T1000 (cell line): ENCODE results near the gene VPREB1.
"Not testable (repeated sequence)": the region's sequence is repeated elsewhere in the genome, so short reads cannot be mapped to it uniquely, and the experiment has no call there.

ENCODE experiments used
- DNase-seq: peaks from one replicate; lab custom pipeline; 2025; ENCODE audit warnings: mixed read lengths; lab: John Stamatoyannopoulos, UW

The VPREB1 gene

DNA sequence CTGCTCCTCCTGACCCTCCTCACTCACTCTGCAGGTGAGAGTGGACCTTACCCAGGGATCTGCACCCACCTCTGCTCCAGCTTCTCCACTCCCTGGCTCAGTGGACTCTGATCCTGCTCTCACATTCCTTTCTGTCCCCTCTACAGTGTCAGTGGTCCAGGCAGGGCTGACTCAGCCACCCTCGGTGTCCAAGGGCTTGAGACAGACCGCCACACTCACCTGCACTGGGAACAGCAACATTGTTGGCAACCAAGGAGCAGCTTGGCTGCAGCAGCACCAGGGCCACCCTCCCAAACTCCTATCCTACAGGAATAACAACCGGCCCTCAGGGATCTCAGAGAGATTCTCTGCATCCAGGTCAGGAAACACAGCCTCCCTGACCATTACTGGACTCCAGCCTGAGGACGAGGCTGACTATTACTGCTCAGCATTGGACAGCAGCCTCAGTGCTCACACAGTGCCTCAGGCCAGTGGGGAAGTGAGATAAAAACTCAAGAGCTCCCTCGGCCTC is 29.7 kb upstream of the VPREB1 start:
- no peak for DNase-seq

DNA sequence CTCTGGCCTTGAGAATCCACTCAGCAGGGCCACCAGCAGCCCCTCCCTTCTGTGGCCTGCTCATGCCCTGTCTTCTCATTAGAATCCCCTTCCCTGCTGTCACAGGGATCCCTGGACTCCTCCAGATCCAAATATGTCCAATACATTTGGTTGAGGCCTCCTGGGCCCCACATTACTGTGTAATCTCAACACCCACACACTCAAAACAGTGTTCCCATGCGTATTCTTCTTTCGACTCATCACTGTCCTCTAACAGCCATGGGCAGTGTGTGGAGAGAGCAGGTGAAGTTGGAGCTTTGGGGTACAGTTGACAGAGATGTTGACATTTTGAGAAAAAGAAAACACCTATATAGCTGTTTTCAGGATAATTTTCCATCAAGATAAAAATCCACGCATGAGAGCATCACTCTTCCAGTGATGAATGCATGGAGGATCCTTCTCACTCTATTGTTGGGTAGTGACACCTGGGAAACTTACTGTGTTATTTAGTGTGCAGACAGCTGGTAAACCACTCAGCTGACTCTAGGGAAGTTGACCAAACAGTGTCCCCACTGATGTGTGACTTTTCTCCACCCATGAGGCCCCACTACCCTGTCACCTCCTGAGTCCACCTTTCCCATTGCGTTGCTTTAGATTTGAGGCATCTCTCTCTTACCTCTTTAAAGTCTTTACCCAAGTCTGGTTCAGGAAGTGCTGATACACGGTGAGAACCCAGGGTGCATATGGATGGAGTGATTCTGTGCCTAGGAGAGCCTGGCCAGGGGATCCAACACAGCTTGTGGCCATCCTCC is 28.7 kb upstream of the VPREB1 start:
- no peak for DNase-seq

DNA sequence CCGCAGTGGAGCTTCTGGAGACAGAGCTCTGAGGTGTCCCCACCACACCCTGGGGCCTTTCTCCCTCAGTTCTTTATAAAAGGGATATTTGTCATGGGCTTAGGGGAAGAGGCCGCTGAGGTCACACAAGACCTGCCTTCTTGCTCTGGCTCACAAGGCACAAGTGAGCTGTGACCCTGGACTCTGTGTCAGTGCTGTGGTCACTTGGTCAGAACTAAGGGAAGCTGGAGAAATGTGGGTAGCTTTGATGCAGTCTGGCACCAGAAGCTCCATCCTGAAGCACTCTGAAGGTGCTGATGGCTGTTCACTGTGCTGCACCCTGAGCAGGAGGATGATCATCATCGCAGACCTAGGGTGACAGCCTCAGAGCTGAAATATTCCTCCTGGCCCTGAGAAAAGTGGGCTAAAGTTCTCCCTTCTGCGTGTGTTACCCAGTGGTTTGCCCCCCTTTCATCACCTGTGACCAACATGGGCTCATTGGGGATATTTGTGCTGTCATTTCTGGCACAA is 28.1 kb upstream of the VPREB1 start:
- DNase-seq: no peak

DNA sequence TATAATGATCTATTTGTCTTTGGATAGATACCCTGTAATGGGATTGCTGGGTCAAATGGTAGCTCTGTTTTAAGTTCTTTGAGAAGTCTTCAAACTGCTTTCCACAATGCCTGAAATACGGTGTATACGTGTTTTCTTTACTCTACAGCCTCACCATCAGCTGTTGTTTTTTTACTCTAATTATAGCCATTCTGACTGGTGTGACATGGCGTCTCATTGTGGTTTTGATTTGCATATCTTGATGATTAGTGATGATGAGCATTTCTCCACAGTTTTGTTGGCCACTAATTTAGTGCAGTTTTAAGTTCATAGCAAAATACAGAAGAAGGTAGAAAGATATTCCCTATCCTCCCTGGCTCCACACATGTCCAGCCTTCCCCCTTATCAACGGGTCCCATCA is 26.3 kb upstream of the VPREB1 start:
- no peak for DNase-seq

DNA sequence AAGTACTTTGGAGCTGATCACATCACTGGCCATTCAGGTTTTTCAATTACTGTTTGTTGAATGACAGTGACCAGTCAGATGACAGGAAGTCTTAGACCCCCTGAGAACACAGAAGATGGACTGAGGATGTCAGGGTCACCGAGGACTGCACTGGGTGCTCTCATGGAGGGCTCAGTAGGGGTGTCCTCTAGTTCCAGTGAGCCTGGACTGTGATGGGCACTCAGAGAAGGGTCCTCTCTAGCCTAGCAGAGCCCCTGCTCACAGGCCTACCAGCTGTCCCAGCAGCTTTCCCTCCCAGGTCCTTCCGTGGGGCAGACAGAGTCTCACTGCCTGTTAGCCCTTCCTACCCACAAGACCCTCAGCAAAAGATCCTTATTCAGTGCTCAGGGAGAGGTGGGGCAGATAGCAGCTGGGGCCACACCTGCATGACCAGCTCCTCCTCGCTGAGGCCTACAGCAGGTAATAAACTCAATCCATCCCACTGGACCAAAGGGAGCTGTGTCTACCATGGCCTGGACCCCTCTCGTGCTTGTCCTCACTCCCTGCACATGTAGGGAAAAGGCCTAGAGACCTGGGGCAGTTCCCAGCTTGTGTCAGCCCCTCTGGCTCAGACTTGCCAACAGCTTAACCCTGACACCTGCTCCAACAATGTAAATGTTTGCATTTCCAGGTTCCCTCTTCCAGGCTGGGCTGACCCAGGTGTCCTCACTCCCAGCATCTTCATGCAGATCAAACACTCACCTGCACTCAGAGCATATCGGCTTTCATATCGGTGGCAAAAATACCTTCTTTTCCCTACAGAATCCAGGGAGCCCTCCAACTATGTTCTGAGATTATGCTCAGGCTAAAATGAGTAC is 25.2 kb upstream of the VPREB1 start:
- no peak for DNase-seq

DNA sequence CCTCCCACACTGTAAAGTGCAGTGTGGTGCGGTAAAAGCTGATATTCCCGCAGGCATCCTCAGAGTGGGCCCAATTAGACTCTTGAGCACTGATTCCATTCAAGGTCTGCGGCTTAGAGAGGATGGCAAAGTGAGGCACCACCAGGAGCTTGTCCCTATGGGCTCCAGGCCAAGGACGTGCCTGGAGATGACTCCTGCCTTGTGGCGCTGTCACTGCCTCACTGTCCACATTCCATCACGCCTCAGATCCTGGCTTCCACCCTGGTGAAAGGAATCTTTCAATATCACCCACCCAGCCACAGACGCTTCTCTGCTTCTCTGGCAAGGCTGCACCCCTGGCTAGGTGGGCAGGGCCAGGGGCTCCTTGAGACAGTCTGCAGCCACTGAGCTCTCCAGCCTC is 23.5 kb upstream of the VPREB1 start:
- not testable (repeated sequence) for DNase-seq

DNA sequence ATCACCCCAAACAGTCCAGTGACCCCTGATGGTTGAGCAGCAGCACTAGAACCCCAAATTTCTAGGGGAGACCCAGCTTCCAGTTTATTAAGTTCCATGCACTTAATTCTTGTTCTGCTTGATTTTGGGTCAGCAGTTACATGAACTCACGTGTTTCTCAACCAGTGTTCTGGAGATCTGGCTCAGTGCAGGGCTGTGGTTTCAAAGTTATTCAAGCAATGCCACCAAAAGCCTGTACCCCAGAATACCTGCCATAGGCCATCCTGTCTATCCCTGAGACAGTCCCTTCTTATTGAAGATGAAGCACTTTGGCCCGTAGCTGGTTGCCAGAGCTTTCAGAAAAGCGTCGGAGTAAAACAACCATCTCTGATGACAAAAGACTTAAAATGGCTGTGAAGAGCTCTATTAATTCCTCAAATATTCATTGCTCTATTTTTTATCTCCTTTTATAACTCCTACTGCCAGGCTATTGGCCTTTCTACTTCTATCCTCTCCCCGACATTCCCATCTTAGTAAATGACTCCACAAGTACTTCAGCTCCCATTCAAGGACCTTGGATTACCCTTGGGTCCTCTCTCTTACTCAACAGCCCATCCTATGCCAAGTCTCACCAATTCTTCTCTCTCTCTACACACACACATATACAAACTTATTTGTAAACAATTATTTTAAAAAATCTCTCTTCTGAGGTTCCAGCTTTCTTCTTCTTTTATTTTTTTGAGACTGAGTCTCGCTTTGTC is 18.0 kb upstream of the VPREB1 start:
- DNase-seq: no peak

DNA sequence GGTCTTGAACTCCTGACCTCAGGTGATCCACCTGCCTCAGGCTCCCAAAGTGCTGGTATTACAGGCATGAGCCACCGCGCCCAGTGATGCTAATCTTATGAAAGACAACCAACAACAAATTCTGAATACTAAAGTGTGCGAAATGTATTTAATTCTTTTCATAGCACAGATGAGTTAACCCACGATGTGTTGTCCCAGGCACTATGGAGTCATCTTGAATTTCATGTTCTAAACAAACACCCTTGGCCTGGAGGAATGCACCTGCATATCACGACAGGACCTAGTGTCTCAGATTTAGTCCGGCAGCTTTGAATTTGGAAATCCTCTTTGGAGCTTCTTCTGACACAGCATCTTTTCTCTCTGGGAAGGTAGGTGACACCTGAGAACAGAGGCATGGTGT is 16.2 kb upstream of the VPREB1 start:
- DNase-seq: no peak

DNA sequence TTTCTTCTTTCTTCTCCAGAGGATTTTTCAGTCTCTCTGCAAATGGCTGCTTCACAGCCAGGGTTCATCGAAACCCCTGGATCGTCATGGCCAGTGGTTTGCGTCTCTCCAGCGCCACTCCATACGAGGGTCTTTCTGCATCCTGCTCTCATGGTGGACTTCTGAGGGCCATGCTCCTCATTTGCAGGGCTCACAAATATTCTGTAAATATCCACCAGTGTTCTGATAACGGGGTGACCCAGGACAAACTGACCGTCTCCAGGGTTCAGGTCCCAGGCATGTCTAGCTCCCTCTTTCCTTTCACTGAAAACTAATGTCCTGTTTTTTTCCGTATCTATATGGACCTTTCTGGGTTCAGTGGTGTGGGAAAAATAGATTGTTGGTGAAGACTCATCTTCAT is 15.7 kb upstream of the VPREB1 start:
- DNase-seq: no peak

DNA sequence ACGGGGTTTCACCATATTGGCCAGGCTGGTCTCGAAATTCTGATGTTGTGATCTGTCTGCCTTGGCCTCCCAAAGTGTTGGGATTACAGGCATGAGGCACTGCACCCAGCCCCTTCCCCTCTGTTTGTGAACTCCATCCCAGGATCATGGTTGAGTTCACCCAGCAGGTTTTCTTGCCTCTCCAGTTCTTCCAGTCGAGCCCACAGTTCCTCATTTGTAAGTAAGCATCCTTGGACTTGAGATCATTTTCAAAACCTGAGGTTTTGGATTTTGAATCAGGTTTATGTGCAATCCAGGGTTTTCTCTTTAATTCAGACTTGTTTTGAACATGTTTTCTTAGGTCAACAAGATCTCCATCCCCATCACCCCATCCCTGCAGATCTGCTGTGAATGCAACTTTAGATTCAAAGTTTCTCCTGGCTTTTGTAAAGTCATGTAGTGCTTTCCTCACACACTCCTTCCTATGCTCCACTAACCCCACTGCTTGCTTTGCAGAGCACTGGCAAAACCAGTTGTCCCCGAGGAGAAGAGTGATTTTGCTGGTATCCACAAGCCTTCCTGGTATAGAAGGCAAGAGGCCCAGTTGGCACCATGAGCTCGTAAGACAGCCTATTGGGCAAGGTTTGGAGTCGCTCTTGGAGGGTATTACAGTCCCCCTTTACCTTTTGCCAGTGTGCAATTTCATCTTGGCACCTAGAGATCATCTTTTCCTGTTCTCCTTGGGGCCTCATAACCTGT is 14.7 kb upstream of the VPREB1 start:
- DNase-seq: no peak

DNA sequence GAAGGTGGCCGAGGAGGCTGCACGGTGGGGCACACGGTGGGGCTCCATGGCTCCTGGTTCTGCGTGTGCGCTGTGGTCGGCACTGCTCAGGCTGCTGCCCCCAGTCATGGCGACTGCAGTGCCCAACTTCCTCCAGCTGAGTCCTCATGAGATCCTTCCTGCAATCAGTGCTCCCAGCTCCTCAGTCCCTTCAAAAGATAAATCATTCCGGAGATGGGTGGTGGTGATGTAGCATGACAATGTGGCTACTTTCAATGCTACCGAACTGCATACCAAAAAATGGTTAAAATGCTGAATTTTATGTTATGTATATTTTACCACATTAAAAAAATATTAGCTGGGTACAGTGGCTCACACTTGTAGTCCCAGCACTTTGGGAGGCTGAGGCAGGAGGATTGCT is 14.1 kb upstream of the VPREB1 start:
- DNase-seq: no peak

DNA sequence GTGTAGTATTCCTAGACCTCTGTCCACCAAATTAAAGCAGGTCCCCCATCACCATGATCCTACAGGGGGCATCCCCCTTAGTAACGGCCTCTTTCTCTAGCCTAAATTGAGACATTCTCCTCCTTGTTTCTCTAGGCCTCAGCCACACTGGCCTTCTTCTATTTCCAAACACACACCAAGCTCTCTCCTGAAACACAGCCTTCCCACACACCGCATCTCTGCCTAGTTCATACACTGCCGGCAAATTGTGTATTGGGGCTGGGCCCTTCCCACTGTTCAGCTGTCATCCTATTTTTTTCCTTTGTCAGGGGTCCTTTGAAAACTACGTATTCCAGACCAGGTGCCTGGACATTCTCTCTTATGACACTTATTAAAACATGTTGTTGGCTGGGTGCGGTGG is 11.5 kb upstream of the VPREB1 start:
- no peak for DNase-seq

DNA sequence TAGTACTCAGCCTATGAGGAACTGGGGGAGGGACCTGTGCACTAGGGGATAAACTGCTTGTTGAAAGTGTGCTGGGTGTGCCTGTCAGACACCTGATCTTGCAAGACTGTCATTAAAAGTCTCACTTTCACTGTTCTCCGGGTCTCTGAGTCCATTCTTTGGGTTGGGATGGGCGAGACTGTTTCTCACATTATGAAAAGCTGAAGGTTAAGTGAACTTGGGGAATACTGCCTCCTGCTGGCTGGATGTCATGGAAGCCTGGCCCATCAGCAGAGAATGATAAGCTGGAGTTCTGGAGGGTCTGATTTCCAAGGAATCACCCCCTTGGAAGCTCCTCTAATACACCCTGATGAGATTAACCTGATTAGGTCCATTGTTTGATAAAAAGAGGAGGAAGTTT is 9.0 kb upstream of the VPREB1 start:
- no peak for DNase-seq

DNA sequence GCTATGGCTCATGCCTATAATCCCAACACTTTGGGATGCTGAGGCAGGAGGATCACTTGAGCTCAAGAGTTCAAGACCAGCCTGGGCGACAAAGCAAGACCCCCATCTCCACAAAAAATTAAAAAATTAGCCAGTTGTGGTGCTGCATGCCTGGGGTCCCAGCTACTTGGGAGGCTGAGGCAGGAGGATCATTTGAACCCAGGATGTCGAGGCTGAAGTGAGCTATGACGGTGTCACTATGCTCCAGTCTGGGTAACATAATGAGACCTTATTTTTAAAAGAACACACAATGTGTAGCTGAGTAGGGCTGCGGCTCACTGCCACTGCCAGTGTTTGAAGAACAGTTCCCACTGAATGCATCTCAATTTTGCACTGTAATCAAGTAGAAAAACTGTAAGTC is 7.1 kb upstream of the VPREB1 start:
- no peak for DNase-seq

DNA sequence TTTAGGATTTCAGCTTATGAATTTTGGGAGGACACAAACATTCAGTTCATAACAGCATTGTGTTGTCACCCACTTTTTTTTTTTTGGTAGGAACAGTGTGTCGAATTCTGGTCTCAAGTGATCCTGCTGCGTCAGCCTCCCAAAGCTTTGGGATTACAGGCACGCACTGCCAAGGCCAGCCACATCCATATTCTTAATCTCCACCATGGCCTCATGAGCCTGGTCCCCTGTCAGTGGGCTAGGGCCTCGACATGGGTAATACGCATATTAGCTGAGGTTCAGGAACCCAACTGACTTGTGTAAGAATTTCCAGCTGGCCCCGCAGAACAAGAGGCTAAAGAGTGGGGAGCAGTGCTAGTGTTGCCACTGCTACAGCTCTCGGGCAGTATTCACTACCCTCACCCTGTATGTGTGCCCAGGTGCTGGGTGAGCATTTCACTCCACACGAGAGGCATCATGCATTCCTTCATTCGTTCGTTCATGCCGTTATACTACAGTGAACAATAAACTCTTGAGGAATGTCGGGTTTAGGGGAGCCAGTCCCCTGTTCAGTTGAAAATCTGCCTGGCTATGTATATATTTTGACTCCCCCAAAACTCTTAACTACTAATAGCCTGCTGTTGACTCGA is 5.2 kb upstream of the VPREB1 start:
- DNase-seq: no peak

DNA sequence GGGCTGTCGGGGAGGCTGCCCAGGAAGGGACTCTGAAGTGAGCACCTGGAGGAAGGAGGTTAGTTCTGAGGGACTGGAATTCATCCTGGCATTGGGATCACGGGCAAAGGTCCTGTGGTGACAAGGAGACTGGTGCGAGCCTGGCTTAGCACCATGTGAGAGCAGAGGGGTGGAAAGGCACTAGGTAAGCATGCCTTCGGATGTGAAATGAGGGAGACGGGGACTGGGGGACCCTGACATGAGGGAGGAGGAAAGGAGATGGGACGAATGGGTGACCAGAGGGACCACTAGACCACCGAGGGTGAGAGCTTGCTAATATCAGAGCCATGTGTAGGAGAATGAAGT is 3.1 kb upstream of the VPREB1 start:
- DNase-seq: no peak

DNA sequence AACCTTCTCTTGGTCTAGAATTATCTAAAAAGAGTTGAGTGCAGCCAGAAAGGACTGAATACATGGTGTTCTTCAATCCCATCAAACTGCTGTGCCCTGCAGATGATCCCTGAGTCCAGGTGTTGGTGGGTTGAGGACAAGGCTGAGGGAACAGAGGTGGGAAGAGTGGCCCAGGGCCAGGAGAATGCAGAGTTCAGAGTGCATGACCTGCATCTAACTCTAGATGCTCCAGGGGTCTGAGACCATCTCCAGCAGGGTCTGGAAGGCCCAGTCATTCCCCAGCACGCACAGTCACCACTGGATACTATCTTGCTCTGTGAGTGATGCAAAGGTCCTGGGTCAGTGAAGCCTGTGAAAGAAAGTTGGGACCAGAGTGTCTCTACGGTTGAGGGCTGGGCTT is 2.1 kb upstream of the VPREB1 start:
- no peak for DNase-seq

DNA sequence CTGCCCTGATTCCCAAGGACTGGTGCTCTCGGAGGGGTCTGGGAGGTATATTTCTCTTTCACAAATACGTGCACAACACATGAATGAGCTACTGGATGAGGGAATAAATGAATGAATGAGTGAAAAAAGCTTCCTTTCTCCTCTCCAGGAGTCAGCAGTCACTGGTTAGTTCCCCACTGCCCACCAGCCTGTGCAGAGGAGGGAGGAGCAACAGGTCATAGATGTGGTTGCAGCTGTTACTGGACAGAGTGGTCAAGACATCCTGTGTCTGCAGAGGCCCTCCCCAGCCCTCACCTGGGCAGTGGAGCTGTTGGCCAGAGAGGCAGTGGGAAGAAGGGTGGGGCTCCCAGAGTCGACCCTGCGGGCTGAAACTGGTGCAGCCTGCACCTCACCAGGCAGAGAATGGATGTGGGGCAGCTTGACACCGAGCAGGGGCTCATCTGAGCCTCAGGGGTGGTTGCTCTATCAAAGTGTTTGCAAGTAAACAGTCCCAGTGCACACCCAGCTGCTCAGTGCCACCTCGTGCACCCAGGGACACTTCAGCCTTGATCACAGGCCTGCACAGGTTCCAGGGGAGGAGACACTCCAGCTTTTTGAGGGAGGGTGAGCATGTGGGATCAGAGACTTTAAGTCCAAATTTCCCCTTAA is 1.4 kb upstream of the VPREB1 start:
- DNase-seq: no peak

DNA sequence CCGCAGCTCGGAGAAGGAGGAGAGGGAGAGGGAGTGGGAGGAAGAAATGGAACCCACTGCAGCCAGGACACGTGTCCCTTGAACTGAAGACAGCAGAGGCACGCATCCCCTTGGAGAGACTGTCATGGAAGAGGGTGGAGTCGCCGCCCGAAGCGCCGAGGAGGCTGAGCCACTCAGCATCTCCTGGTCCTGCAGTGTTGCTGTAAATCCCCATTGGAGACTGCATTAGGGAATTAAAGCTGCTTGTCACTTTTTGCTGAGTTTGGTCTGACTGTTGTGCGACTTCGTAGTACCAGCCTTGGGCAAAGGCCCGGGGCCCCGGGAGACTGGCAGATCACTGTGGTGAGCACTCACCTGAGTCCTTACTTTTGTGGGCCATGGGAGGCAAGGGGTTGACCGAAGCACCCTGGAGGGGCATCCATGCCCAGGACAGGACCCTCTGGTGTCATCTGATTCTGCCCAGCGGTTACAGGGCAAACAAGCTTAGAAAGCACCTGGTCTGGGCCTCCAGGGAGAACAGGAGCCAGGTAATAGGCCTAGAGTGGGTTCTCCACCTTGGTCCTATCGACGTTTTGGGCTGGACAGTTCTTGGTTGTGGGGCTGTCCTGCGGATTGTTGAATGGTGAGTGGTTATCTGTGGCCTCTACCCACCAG is 797 bp downstream of the VPREB1 start:
- DNase-seq: no peak

DNA sequence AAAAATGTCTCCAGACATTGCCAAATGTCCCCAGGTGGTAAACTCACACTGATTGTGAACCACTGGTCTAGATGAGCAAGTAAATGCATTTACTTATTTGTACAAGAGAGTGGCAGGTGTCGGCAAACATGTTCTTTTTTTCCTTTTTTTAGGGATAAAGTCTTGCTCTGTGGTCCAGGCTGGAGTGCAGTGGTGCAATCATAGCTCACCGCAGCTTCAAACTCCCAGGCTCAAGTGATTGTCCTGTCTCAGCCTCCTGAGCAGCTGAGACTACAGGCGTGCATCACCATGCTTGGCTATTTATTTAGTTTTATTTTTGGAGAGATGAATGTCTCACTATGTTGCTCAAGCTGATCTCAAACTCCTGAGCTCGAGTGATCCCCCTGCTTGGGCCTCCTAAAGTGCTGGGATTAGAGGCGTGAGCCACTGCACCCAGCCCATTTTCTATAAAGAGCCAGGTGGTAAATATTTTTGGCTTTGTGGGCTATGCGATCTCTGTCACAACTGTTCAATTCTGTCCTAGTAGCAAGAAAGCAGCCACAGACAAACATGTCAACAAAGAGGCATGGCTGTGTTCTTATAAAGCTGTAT is 1.4 kb downstream of the VPREB1 start:
- no peak for DNase-seq
